ENCODE data around the gene SLC39A11.
"Not testable (repeated sequence)": the region's sequence is repeated elsewhere in the genome, so short reads cannot be mapped to it uniquely, and the experiment has no call there.

The SLC39A11 gene

DNA sequence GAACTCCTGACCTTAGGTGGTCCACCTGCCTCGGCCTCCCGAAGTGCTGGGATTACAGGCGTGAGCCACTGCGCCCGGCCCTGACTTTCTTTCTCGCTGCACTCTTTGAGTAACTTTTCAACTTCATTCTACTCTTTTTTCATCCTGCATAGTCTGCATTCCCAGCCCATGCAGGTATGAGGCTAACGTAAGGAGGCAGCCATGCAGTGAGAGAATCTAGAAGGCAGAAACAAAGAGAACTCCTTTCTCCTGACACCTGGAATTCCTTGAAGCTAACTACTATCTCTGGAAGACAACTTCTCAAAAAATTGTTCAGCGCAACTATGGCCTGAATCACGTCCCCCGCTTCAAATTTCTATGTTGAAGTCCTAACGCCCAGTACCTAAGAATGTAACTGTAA, 152.0 kb downstream of the SLC39A11 start:
- no peak overlapping the region for H3K4me3 ChIP-seq (ENCODE audit: low read length)
- TF ChIP-seq, protein P1, sequence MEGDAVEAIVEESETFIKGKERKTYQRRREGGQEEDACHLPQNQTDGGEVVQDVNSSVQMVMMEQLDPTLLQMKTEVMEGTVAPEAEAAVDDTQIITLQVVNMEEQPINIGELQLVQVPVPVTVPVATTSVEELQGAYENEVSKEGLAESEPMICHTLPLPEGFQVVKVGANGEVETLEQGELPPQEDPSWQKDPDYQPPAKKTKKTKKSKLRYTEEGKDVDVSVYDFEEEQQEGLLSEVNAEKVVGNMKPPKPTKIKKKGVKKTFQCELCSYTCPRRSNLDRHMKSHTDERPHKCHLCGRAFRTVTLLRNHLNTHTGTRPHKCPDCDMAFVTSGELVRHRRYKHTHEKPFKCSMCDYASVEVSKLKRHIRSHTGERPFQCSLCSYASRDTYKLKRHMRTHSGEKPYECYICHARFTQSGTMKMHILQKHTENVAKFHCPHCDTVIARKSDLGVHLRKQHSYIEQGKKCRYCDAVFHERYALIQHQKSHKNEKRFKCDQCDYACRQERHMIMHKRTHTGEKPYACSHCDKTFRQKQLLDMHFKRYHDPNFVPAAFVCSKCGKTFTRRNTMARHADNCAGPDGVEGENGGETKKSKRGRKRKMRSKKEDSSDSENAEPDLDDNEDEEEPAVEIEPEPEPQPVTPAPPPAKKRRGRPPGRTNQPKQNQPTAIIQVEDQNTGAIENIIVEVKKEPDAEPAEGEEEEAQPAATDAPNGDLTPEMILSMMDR (conservative IDR thresholded peaks at IDR 0.05; ENCODE audit: low read length), result no peak
- DNase-seq (ENCODE audit: low read depth), result no peak

DNA sequence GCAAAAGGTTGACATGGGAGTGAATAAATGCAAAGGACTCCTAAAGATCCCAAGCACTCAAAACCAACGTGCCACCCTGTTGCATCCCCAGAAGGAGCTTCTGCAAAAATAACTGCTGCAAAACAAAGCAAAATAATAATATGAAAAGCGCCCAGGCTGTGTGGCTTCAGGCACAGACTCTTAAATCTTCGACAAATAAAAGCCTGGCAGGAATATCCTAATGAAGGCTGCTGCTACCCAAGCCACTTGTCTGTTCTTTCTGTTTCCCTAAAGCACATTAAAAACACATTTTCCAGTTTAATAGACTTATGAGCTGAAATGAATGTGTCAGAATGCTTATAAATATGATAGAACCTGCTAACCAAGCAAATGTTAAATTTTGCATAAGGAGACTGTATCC, 154.0 kb downstream of the SLC39A11 start:
- no peak for DNase-seq (ENCODE audit: low read depth)
- TF ChIP-seq, protein P1 (conservative IDR thresholded peaks at IDR 0.05; ENCODE audit: low read length), result no peak
- H3K4me3 ChIP-seq (ENCODE audit: low read length), result no peak overlapping the region

DNA sequence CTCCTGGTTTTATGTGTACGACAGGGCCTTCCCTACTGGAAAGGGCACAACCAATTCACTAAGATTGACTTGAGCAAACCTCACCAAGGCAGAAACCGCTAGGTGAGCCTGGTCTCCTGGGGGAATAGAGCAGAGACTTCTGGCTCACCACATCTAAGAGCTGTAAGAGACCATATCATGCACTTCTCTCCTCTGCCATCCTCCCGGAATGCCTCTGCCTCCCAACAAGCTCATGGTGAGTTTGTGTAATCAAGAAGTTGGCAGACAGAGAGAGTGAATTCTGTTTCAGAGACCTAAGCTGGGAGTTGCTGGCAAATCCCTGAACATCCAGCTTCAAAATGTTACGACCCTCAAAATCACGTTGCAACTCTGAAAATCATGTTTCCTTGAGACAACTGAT, 154.8 kb downstream of the SLC39A11 start:
- H3K4me3 ChIP-seq (ENCODE audit: low read length), result no peak overlapping the region
- TF ChIP-seq, protein P1 (conservative IDR thresholded peaks at IDR 0.05; ENCODE audit: low read length), result no peak
- DNase-seq (ENCODE audit: low read depth), result no peak

DNA sequence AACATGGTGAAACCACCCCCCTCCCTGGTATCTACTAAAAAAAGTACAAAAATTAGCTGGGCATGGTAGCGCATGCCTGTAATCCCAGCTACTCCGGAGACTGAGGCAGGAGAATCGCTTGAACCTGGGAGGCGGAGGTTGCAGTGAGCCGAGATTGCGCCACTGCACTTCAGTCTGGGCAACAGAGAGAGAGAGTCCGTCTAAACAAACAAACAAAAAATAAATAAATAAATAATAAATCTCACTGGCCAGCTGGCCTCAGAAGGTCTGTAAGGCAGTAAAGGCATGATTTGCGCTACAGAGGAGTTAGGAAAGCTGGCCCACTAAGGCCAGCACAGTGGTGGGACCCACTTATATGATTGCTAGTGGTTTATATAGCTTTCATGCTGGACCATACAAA, 155.2 kb downstream of the SLC39A11 start:
- not testable (repeated sequence) for DNase-seq (ENCODE audit: low read depth); H3K4me3 ChIP-seq (ENCODE audit: low read length)

DNA sequence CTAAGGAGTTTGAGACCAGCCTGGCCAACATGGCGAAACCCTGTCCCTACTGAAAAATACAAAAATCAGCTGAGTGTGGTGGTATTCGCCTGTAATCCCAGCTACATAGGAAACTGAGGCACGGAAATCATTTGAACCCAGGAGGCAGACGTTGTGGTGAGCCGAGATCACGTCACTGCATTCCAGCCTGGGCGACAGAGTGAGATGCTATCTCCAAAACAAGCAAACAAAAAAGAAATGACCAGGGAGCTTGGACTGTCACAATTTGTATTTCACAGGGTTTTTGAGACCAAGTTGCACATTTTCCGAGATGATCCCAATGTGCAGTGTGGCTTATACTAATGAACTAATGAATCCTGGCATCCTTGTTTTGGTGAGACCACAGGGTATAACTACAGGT, 156.5 kb downstream of the SLC39A11 start:
- no peak for DNase-seq (ENCODE audit: low read depth)
- TF ChIP-seq, protein P1 (conservative IDR thresholded peaks at IDR 0.05; ENCODE audit: low read length), result no peak
- H3K4me3 ChIP-seq (ENCODE audit: low read length), result no peak overlapping the region

DNA sequence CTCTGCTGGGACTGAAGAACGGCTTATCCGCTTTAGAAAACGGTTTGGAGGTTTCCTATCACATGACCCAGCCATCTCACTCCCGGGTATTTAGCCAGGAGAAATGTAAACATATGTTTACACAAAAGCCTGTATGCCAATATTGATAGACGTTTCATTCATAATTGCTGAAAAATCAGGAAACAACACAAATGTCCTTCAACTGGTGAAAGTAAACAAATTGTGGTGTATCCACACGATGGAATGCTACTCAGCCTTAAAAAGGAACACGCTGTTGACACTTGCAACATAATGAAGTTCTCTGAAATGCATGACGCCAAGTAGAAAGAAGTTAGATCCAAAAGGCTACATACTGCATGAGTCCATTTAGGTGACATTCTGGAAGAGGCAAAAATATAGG, 157.6 kb downstream of the SLC39A11 start:
- no peak for DNase-seq (ENCODE audit: low read depth)
- TF ChIP-seq, protein P1 (conservative IDR thresholded peaks at IDR 0.05; ENCODE audit: low read length), result no peak
- H3K4me3 ChIP-seq (ENCODE audit: low read length), result no peak overlapping the region

DNA sequence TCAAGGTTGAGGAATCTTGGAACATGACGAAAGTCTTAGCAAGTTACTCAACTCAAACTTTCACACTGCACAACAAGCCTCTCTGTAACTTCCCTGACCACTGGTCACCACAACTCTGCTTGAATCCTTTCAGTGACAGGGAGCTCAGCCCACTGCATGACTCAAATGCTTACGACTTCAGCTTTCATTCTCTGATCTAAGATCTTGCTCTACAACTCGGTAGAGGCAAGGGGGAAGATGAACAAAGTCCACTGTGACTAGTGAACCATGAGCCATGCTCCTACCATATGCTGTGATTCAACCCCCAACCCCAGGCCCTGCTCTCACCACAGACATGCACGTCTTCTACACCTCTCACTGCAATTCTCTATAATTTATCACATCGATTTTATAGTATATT, 160.9 kb downstream of the SLC39A11 start:
- no peak for DNase-seq (ENCODE audit: low read depth)
- TF ChIP-seq, protein P1 (conservative IDR thresholded peaks at IDR 0.05; ENCODE audit: low read length), result no peak
- no peak overlapping the region for H3K4me3 ChIP-seq (ENCODE audit: low read length)

DNA sequence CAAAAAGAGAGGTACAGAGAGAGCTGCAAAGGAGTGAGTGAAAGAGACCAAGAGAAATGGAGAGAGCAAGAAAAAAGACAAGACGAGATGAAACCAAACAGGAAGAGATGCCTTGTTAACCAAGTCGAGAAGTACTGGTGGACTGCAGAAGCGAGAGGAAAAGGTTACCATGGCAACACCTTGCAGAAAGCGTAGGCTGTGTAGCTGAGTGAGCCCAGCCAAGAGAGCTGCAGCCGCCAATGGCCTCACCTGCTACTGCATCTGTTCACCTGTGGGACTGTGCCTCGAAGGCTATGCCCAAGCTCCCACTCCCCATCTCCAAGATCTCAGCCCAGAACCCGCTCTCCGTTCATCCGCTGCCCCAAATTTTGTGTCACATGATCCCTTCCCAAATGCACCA, 161.3 kb downstream of the SLC39A11 start:
- TF ChIP-seq, protein P1 (conservative IDR thresholded peaks at IDR 0.05; ENCODE audit: low read length), result no peak
- no peak for DNase-seq (ENCODE audit: low read depth)
- H3K4me3 ChIP-seq (ENCODE audit: low read length), result no peak overlapping the region
